ENCODE data around the gene PTPRF.

The PTPRF gene

DNA sequence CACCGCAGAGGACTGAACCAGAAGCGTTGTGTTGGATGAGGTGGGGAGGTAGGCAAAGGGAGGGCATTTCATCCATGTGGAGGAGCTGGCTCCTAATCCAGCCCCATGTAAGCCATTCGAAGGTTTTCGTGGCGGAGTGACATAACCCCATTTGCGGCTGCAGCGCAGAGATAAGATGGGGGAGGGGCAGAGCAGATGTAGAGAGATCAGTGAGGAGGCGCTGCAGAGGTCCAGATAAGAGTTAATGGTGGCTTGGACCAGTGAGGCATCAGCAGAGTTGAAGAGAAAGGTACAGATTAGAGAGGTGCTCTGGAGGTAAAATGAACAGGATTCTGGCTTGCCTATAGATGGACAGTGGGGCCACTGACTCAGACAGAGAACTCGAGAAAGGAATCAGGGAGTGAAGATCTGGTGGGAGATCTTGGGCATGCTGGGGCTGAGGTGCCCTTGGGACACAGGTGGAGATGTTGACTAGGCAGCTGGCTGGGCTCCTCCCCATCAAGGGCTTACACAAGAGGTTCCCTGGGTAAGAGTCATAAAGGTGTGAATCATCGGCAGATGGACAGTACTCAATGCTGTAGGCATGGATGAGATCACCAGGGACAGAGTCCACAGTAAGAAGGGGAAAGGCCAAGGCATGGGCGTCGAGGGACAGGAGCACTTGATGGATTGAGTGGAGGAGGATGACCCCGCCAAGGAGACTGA is 7.8 kb upstream of the PTPRF start:
- Histone ChIP-seq H3K27ac (ENCODE audit: low read length) (no peak overlapping the region), H4K20me1 (ENCODE audit: insufficient read depth, low read length) (no peaks in the 10 kb centered on the region), H3K9me3 (ENCODE audit: insufficient read depth, low read length) (no peaks in the 10 kb centered on the region), H3K36me3 (replicated peaks; ENCODE audit: low read depth, low read length) (no peaks in the 10 kb centered on the region), H3K4me3 (ENCODE audit: low read length) (no peak overlapping the region), H3K79me2 (ENCODE audit: low read length) (no peaks in the 10 kb centered on the region), H3K4me2 (ENCODE audit: low read length) (no peak overlapping the region), H2AFZ (ENCODE audit: low read depth, low read length) (no peak overlapping the region), H3K27me3 (ENCODE audit: low read depth, low read length) (peaks cover 52% of the 10 kb centered on the region), H3K9ac (ENCODE audit: low read length) (no peak overlapping the region), H3K4me1 (ENCODE audit: low read length) (no peaks in the 10 kb centered on the region)
- TF ChIP-seq, protein P1, sequence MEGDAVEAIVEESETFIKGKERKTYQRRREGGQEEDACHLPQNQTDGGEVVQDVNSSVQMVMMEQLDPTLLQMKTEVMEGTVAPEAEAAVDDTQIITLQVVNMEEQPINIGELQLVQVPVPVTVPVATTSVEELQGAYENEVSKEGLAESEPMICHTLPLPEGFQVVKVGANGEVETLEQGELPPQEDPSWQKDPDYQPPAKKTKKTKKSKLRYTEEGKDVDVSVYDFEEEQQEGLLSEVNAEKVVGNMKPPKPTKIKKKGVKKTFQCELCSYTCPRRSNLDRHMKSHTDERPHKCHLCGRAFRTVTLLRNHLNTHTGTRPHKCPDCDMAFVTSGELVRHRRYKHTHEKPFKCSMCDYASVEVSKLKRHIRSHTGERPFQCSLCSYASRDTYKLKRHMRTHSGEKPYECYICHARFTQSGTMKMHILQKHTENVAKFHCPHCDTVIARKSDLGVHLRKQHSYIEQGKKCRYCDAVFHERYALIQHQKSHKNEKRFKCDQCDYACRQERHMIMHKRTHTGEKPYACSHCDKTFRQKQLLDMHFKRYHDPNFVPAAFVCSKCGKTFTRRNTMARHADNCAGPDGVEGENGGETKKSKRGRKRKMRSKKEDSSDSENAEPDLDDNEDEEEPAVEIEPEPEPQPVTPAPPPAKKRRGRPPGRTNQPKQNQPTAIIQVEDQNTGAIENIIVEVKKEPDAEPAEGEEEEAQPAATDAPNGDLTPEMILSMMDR (IDR thresholded peaks at IDR 0.05; ENCODE audit: low read depth, low read length) = no peak
- no peak for TF ChIP-seq EZH2phosphoT487 (IDR thresholded peaks at IDR 0.05; ENCODE audit: low read depth)

DNA sequence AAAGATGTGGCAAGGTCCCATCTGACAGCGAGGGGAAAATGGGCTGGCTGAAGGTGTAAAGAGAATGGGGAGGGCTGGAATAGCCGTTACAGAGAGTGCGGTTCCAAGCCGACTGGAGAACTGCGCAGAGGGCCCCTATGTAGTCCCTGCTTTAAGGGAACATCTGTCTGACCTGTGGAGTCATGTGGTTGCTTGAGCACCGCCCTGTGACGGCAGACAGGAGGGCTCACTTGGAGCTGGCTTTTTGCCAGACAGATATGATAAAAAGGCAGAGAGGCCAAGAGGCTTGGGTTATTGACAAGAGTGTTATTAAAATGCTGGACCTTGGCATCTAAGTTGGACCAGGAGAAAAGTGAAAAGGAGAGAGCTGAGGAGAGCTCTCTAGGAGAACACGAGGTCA is 5.9 kb upstream of the PTPRF start:
- no peaks in the 10 kb centered on the region for H3K79me2 ChIP-seq (ENCODE audit: low read length)
- H4K20me1 ChIP-seq (ENCODE audit: insufficient read depth, low read length) = no peaks in the 10 kb centered on the region
- no peak overlapping the region for H3K9ac ChIP-seq (ENCODE audit: low read length)
- no peaks in the 10 kb centered on the region for H3K9me3 ChIP-seq (ENCODE audit: insufficient read depth, low read length)
- H3K27me3 ChIP-seq (ENCODE audit: low read depth, low read length) = peaks cover 39% of the 10 kb centered on the region
- no peak overlapping the region for H3K27ac ChIP-seq (ENCODE audit: low read length)
- H3K4me2 ChIP-seq (ENCODE audit: low read length) = no peak overlapping the region
- no peaks in the 10 kb centered on the region for H3K36me3 ChIP-seq (replicated peaks; ENCODE audit: low read depth, low read length)
- H3K4me3 ChIP-seq (ENCODE audit: low read length) = no peak overlapping the region
- TF ChIP-seq, protein P1 (IDR thresholded peaks at IDR 0.05; ENCODE audit: low read depth, low read length) = no peak
- TF ChIP-seq EZH2phosphoT487 (IDR thresholded peaks at IDR 0.05; ENCODE audit: low read depth) = no peak
- H3K4me1 ChIP-seq (ENCODE audit: low read length) = no peaks in the 10 kb centered on the region
- no peak overlapping the region for H2AFZ ChIP-seq (ENCODE audit: low read depth, low read length)

DNA sequence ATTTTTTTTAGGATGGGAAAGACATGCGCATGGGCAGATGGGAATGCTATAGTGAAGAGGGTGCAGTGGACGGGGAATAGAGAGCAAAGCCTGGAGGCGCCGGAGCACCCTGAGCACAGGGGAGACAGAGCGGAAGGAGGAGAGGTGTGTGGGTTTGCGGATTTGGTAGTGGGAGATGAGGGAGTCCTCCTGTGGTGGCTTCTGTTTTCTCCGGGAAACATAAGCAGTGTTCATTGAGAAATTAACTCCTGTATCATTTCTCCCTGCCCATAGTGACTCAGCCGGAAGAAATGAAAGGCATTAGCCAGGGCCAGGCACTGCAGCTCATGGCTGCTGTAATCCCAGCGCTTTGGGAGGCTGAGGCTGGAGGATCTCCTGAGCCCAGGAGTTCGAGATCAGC is 4.7 kb upstream of the PTPRF start:
- no peak overlapping the region for H2AFZ ChIP-seq (ENCODE audit: low read depth, low read length)
- no peak overlapping the region for H3K4me2 ChIP-seq (ENCODE audit: low read length)
- 0 out of 2 replicates have a peak, but pooled peaks cover 3% of the 10 kb centered on the region for H3K4me1 ChIP-seq (ENCODE audit: low read length)
- no peaks in the 10 kb centered on the region for H3K79me2 ChIP-seq (ENCODE audit: low read length)
- H3K4me3 ChIP-seq (ENCODE audit: low read length) = no peak overlapping the region
- no peaks in the 10 kb centered on the region for H4K20me1 ChIP-seq (ENCODE audit: insufficient read depth, low read length)
- TF ChIP-seq EZH2phosphoT487 (IDR thresholded peaks at IDR 0.05; ENCODE audit: low read depth) = no peak
- TF ChIP-seq, protein P1 (IDR thresholded peaks at IDR 0.05; ENCODE audit: low read depth, low read length) = no peak
- peaks cover 37% of the 10 kb centered on the region for H3K27me3 ChIP-seq (ENCODE audit: low read depth, low read length)
- H3K9ac ChIP-seq (ENCODE audit: low read length) = no peak overlapping the region
- H3K36me3 ChIP-seq (replicated peaks; ENCODE audit: low read depth, low read length) = no peaks in the 10 kb centered on the region
- no peak overlapping the region for H3K27ac ChIP-seq (ENCODE audit: low read length)
- no peaks in the 10 kb centered on the region for H3K9me3 ChIP-seq (ENCODE audit: insufficient read depth, low read length)

DNA sequence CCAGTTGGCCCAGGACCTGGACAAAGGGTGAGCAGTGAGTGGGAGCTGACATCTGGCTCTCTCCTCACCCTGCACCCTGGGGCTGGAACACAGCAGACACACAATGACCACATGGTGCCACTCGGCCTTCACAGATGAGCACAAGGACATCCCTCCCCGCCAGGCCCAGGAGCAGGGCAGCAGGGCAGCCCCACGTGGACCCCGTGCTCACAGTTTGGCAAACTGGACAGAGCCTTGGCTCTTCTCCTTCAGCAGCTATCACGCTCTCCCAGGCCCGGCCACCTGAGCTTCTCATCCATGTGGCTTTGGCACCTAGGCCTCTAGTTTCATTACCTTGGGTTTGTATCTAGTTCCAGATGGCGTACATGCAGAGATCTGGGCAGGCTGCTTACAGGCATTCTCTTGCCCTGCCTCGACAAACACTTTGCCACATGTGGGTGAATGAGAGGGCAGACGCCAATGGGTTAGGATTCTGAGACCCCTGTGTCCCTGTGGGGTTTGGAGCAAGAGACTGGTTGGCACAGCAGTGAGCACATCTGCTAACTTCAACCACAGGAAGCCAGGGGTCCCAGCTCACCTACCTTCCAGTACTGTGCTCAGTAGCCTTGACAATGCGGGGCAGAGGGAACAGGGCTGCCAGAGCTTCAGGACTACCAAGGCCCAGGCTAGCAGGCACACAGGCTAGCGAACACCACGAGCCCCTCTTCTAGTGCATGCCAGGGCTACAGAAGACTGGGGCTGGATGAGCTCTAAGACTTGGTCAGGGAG is 3.4 kb upstream of the PTPRF start:
- no peaks in the 10 kb centered on the region for H3K79me2 ChIP-seq (ENCODE audit: low read length)
- 0 out of 2 replicates have a peak, but pooled peaks cover 3% of the 10 kb centered on the region for H3K4me1 ChIP-seq (ENCODE audit: low read length)
- H3K4me3 ChIP-seq (ENCODE audit: low read length) = no peak overlapping the region
- no peak overlapping the region for H3K9ac ChIP-seq (ENCODE audit: low read length)
- no peak overlapping the region for H2AFZ ChIP-seq (ENCODE audit: low read depth, low read length)
- no peak overlapping the region for H3K4me2 ChIP-seq (ENCODE audit: low read length)
- H3K9me3 ChIP-seq (ENCODE audit: insufficient read depth, low read length) = no peaks in the 10 kb centered on the region
- no peak overlapping the region for H3K27ac ChIP-seq (ENCODE audit: low read length)
- peaks cover 32% of the 10 kb centered on the region for H3K27me3 ChIP-seq (ENCODE audit: low read depth, low read length)
- H4K20me1 ChIP-seq (ENCODE audit: insufficient read depth, low read length) = no peaks in the 10 kb centered on the region
- TF ChIP-seq EZH2phosphoT487 (IDR thresholded peaks at IDR 0.05; ENCODE audit: low read depth) = no peak
- TF ChIP-seq, protein P1 (IDR thresholded peaks at IDR 0.05; ENCODE audit: low read depth, low read length) = no peak
- no peaks in the 10 kb centered on the region for H3K36me3 ChIP-seq (replicated peaks; ENCODE audit: low read depth, low read length)

All from OCI-LY3 (cell line).